Colonic mucosa (tissue), 4 donors: ENCODE results near the gene ARHGAP22. TPM values are rescaled to one million over a fixed set of nuclear protein-coding genes. Genes with fewer than 3 reads are reported as not detected.

Experiments
- DNase-seq: peaks from one replicate; pipeline ENCODE4 v3.0.0-alpha.2; 2020
- H3K27ac ChIP-seq: fragments of 200-600 bp; one replicate; pipeline ENCODE4 v1.8.0; 2021
- H3K27me3 ChIP-seq: fragments of 200-600 bp; one replicate; pipeline ENCODE4 v1.8.0; 2021
- H3K36me3 ChIP-seq: fragments of 200-600 bp; one replicate; pipeline ENCODE4 v1.8.0; 2021
- H3K4me1 ChIP-seq: fragments of 200-600 bp; one replicate; pipeline ENCODE4 v1.8.0; 2021; ENCODE audit warnings: mild to moderate bottlenecking
- H3K4me3 ChIP-seq: fragments of 200-600 bp; one replicate; pipeline ENCODE4 v1.8.0; 2021
- H3K9ac ChIP-seq, 2 donors: one replicate each; pipeline ENCODE4 v1.7.0; 2013; ENCODE audit warnings: control low read depth in 2 of 2, low read depth in 2 of 2, low read length in 2 of 2
- H3K9me3 ChIP-seq: fragments of 200-600 bp; one replicate; pipeline ENCODE4 v1.8.0; 2021
- intact Hi-C: fragments of 100-400 bp; cut with DNase I; formaldehyde crosslinking; loops from one replicate; pipeline ENCODE4 v1.14.1; 2022
- total RNA-seq, 2 donors: library from RNA; stranded (reverse); fragmentation: NEBNext Ultra II Directional in 1 of 2; extraction: Animal tissue kit (Norgen Biotek cat#: 25700) in 1 of 2; gene quantifications; one replicate each; pipeline ENCODE4 v1.2.1, GENCODE V29; 2021
- TF ChIP-seq, protein P1 (sequence below): fragments of 200-600 bp; IDR thresholded peaks from one replicate; pipeline ENCODE4 v1.8.0; 2022; ENCODE audit warnings: antibody characterized with exemption, mild to moderate bottlenecking
- donor health status: healthy.
- donor health status: DM: no; HTN: no; CAD: no.
- donor health status: DM: no; HTN: no; CAD: no.

ARHGAP22 gene
- total RNA-seq, 2 donors from 2014 or later = 0.86 to 1.6 TPM

DNA sequence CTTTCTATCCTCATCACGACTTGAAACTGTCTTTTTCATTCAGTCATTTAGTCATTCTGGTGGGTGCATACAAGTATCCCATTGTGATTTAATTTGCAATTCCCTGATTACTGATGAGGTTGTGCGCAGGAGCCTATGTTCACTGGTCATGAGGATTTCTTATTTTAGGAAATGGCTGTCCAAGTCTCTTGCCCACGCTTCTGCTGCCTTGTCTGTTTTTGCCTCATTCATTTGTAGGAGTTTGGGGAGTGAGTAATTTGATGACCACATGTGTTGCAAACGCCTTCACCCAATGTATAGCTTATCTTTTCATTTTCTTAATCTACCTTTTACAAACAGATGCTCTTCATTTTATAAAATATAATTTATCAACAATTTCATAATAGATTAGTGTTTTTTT lies 127.3 kb downstream of the ARHGAP22 start:
- intact Hi-C loops = no loop called here
- H3K9ac ChIP-seq = no peak overlapping the region
- no peak overlapping the region for H3K27ac ChIP-seq
- DNase-seq = no peak
- TF ChIP-seq, protein P1, sequence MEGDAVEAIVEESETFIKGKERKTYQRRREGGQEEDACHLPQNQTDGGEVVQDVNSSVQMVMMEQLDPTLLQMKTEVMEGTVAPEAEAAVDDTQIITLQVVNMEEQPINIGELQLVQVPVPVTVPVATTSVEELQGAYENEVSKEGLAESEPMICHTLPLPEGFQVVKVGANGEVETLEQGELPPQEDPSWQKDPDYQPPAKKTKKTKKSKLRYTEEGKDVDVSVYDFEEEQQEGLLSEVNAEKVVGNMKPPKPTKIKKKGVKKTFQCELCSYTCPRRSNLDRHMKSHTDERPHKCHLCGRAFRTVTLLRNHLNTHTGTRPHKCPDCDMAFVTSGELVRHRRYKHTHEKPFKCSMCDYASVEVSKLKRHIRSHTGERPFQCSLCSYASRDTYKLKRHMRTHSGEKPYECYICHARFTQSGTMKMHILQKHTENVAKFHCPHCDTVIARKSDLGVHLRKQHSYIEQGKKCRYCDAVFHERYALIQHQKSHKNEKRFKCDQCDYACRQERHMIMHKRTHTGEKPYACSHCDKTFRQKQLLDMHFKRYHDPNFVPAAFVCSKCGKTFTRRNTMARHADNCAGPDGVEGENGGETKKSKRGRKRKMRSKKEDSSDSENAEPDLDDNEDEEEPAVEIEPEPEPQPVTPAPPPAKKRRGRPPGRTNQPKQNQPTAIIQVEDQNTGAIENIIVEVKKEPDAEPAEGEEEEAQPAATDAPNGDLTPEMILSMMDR = no peak
- H3K27me3 ChIP-seq = no peaks in the 10 kb centered on the region
- H3K4me3 ChIP-seq = no peak overlapping the region
- H3K4me1 ChIP-seq = no peaks in the 10 kb centered on the region
- no peaks in the 10 kb centered on the region for H3K9me3 ChIP-seq
- no peaks in the 10 kb centered on the region for H3K36me3 ChIP-seq

DNA sequence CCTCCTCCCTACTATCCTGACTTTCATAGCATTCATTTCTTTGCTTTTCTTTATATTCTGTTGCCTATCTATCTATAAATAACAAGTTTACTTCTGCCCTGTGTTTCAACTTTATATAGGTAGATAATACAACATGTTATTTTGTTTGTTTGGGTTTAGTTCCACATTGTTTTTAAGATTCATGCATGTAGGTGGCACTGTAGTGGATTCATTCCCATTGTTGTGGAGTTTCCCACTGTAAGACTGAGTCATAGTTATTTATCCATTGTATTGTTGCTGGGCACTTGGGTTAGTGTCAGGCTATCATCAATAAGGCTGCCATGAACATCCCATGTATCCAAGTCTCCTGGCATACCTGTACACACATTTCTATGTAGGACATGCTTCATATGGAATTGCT lies 127.7 kb downstream of the ARHGAP22 start:
- Histone ChIP-seq H3K27me3 (no peaks in the 10 kb centered on the region), H3K9ac (no peak overlapping the region), H3K9me3 (no peaks in the 10 kb centered on the region), H3K27ac (no peak overlapping the region), H3K36me3 (no peaks in the 10 kb centered on the region), H3K4me3 (no peak overlapping the region), H3K4me1 (no peaks in the 10 kb centered on the region)
- intact Hi-C loops = no loop called here
- TF ChIP-seq, protein P1 = no peak
- no peak for DNase-seq

DNA sequence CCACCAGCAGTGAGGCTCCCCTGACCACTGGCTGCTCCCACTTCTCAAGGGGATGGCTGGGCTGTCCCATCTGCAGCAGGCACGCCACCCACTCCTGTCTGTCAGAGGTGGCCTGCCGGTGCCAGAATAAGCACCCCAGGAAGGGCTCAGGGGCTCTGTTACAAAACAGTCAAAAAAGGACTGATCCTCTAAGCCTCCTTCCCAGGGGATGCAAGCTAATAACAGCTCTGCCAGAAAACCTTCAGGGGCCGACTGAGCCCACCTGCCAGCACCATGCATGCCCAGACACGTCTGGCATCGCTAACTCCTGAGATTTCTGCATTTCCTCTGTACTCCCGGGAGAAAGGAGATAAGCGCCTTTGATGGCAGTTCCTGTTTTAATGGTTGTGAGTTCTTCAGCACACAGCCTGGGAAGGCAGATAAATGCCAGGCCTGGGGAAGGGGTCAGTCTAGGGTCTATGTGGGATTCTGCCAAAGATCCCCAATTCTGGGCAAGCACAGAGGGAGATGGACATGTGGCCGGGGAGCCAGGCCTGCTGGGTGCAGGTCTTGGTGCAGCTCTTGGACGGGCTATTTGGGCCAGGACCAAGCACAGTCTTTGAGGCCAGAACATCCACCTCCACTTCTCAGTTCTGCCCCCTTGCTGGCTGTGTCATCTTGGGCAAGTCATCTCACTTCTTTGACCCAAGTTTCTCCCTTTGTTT lies 128.4 kb downstream of the ARHGAP22 start:
- TF ChIP-seq, protein P1 = no peak
- H3K9me3 ChIP-seq = no peaks in the 10 kb centered on the region
- H3K27ac ChIP-seq = no peak overlapping the region
- intact Hi-C loops = no loop called here
- DNase-seq = no peak
- no peaks in the 10 kb centered on the region for H3K36me3 ChIP-seq
- no peaks in the 10 kb centered on the region for H3K27me3 ChIP-seq
- no peaks in the 10 kb centered on the region for H3K4me1 ChIP-seq
- no peak overlapping the region for H3K4me3 ChIP-seq
- no peak overlapping the region for H3K9ac ChIP-seq

DNA sequence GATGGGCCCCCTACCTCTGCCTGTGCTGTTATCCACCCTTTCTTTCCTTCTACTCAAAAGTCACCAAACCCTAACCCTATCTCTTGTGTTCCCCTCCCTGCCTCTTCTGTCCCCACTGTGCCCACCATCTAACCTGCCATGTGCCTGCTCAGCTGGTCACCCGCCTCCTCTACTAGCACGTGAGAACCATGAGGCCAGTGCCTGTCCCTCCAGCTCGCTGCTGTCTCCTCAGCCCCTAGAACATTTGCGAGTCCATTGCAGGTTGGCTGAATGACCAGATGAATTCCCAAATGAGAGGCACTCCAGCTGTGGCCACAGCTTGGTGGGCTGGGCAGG lies 129.0 kb downstream of the ARHGAP22 start:
- Histone ChIP-seq H3K4me3 (no peak overlapping the region), H3K9me3 (no peaks in the 10 kb centered on the region), H3K9ac (no peak overlapping the region), H3K4me1 (no peaks in the 10 kb centered on the region), H3K36me3 (no peaks in the 10 kb centered on the region), H3K27me3 (no peaks in the 10 kb centered on the region), H3K27ac (no peak overlapping the region)
- no peak for DNase-seq
- TF ChIP-seq, protein P1 = no peak
- intact Hi-C loops = no loop called here

DNA sequence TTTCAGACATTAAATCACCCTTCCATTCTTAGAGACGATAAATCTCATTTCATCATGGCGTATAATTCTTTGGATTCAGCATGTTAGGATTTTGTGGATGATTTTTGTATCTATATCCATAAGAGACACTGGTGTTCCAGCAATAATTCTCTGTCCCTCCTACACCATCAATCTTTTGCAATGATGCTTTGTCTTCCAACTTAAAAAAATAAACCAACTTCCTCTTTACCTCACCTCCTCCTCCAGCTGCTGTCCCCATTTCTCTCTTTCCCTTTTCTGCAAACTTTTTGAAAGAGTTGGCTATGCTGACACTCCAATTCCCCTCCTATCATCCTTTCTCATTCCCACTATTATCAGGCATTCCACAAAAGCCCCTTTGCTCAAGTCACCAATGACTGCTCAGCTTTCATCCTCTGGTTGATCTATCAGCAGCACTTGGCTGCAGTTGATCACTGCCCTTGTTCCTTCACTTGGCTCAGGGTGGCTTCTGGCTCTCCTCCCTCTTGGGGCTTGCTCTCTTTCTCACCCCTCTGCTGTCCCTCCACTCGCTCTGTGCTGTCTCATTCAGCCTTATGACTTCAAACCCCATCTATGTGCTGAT lies 130.0 kb downstream of the ARHGAP22 start:
- H3K36me3 ChIP-seq = no peaks in the 10 kb centered on the region
- H3K27ac ChIP-seq = no peak overlapping the region
- DNase-seq = peak; percentile 3
- H3K9ac ChIP-seq = no peak overlapping the region
- intact Hi-C loops = no loop called here
- no peaks in the 10 kb centered on the region for H3K9me3 ChIP-seq
- TF ChIP-seq, protein P1 = no peak
- H3K4me1 ChIP-seq = no peaks in the 10 kb centered on the region
- no peak overlapping the region for H3K4me3 ChIP-seq
- H3K27me3 ChIP-seq = no peaks in the 10 kb centered on the region
